Occipital lobe (tissue), 2 donors: ENCODE results near the gene EFCAB9. TPM values are rescaled to one million over a fixed set of nuclear protein-coding genes. Genes with fewer than 3 reads are reported as not detected.
"Not testable (repeated sequence)": the region's sequence is repeated elsewhere in the genome, so short reads cannot be mapped to it uniquely, and the experiment has no call there.

Experiments used
- DNase-seq: peaks from one replicate; lab custom pipeline; 2025; lab: John Stamatoyannopoulos, UW
- total RNA-seq: library from RNA; depleted of rRNA; stranded (reverse); fragments of >200 nt; gene quantifications from one replicate; pipeline ENCODE4 v1.2.3, GENCODE V29; 2014

The EFCAB9 gene
- total RNA-seq, 1 donor from 2014 or later, result not detected

- DNase-seq, result peak; percentile 89
Measured at GRCh38 chr5:172188033-172188892, 5.7 kb upstream of the EFCAB9 start, which contains the start of gene STK10. STK10 (minus strand) TSS chr5:172188224; CDS start chr5:172188042, 182 bp downstream.

GRCh38 chr5:172188893-172189692 lies 4.9 kb upstream of the EFCAB9 start:
- DNase-seq, result no peak

- no peak for DNase-seq
Measured at GRCh38 chr5:172189693-172190296, 4.2 kb upstream of the EFCAB9 start.

GRCh38 chr5:172194985-172195774 lies 1.2 kb downstream of the EFCAB9 start:
- no peak for DNase-seq

- DNase-seq, result not testable (repeated sequence)
Measured at GRCh38 chr5:172197775-172198174, 3.8 kb downstream of the EFCAB9 start.

GRCh38 chr5:172199446-172199845 lies 5.5 kb downstream of the EFCAB9 start:
- no peak for DNase-seq

GRCh38 chr5:172200476-172200875 lies 6.5 kb downstream of the EFCAB9 start:
- DNase-seq, result no peak

GRCh38 chr5:172205984-172206383 lies 12.0 kb downstream of the EFCAB9 start:
- DNase-seq, result not testable (repeated sequence)

- no peak for DNase-seq
Measured at GRCh38 chr5:172207511-172207910, 13.5 kb downstream of the EFCAB9 start.

GRCh38 chr5:172209714-172210113 lies 15.7 kb downstream of the EFCAB9 start:
- no peak for DNase-seq

GRCh38 chr5:172211676-172212075 lies 17.7 kb downstream of the EFCAB9 start:
- DNase-seq, result no peak

- no peak for DNase-seq
Measured at GRCh38 chr5:172213126-172213525, 19.2 kb downstream of the EFCAB9 start.

GRCh38 chr5:172216345-172216744 lies 22.4 kb downstream of the EFCAB9 start:
- no peak for DNase-seq

GRCh38 chr5:172219296-172219695 lies 25.3 kb downstream of the EFCAB9 start:
- no peak for DNase-seq

- no peak for DNase-seq
Measured at GRCh38 chr5:172223901-172224873, 30.2 kb downstream of the EFCAB9 start.

- DNase-seq, result no peak
Measured at GRCh38 chr5:172224996-172225395, 31.0 kb downstream of the EFCAB9 start.

- DNase-seq, result no peak
Measured at GRCh38 chr5:172229904-172230303, 35.9 kb downstream of the EFCAB9 start.

GRCh38 chr5:172234031-172234430 lies 40.1 kb downstream of the EFCAB9 start:
- DNase-seq, result no peak

- DNase-seq, result no peak
Measured at GRCh38 chr5:172235132-172235780, 41.3 kb downstream of the EFCAB9 start.
